Measurements from ENCODE around the gene STARD3NL. TPM values are rescaled to one million over a fixed set of nuclear protein-coding genes. Genes with fewer than 3 reads are reported as not detected.
A peak's percentile ranks its signal among the peaks of the same experiment; 100 is the strongest.

Gene STARD3NL
- total and polyA plus RNA-seq, 10 of the 15 experiments (the other 5 are each of a cell fraction or from before 2014, with no cell fraction given): 66.1 to 133 (median 85.7) TPM

DNA sequence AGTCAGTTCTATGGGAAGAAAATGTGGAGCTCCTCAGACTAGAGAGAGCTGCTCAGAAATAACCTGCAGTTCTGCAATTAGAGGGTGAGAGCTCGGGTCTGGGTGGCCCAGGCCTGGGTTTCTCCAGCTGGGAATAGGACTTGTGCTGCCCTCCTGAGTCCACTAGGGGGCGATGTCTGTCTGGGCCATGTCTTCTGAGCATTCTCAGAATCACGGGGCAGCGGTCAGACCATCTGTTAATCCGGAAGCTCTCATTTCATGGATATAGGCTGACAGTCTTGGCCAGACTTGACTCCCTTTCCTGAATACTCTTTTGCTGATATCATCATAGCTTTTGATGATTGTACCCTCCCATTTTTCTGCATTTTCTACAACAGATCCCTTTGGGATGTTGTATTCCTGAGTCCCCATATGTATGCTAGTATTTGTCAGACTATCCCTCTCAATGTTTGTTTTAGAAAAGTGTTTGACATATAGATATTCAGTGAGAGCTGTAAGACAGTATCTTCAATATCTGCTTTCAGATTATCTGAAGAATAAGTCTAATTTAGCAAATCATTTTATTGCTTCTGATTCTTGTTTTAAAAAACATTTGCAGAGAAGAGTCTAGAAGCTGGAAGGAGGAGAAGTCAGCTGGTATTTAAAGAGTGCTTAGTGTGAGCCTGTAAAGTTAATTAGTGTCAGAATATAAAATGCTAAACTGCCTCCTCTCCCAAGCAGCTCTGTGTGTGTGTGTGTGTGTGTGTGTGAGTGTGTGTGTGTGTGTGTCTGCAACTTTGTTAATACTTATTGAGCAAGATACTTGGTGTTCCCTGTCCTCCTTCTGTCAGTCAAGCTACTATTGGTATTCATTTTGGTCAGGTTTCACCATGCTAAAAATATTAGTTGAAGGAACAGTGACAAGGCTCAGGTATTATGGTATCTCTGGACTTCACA is 38.0 kb downstream of the STARD3NL start (continued):
- TF ChIP-seq SRF (IDR thresholded peaks at IDR 0.05; ENCODE audit: low read depth in 2 of 2, low read length in 2 of 2): 0 out of 4 replicates have a peak, but pooled peaks of 1 of the 2 experiments have one; percentile 49
- no peak for TF ChIP-seq RELB (IDR thresholded peaks at IDR 0.05; ENCODE audit: low read depth)
- TF ChIP-seq NFYA (IDR thresholded peaks at IDR 0.05; ENCODE audit: borderline replicate concordance, low read depth, low read length): no peak
- TF ChIP-seq SUPT20H (IDR thresholded peaks at IDR 0.05; ENCODE audit: borderline replicate concordance, control insufficient read depth, low read depth, low read length): no peak
- TF ChIP-seq SREBF2 (IDR thresholded peaks at IDR 0.05; ENCODE audit: low read length): no peak
- TF ChIP-seq TCF3 (IDR thresholded peaks at IDR 0.05; ENCODE audit: borderline replicate concordance, insufficient read depth, low read depth, low read length): peak; percentile 93; the same call in 1 of the 2 replicates
- no peak for TF ChIP-seq EGR1 (IDR thresholded peaks at IDR 0.05; ENCODE audit: borderline replicate concordance in 1 of 2, low read depth in 2 of 2, low read length in 2 of 2)
- no peak for TF ChIP-seq CEBPB (IDR thresholded peaks at IDR 0.05; ENCODE audit: borderline replicate concordance in 1 of 2, low read depth in 2 of 2, low read length in 2 of 2)
- no peak for TF ChIP-seq HDAC2 (IDR thresholded peaks at IDR 0.05)
- peak; percentile 69; the same call in 1 of the 2 replicates for TF ChIP-seq PAX5 (IDR thresholded peaks at IDR 0.05; ENCODE audit: borderline replicate concordance, low read depth, low read length)
- no peak for TF ChIP-seq PML (IDR thresholded peaks at IDR 0.05; ENCODE audit: low read length)
- no peak for TF ChIP-seq MYB (IDR thresholded peaks at IDR 0.05; ENCODE audit: borderline replicate concordance, low read depth, low read length)
- TF ChIP-seq NBN (IDR thresholded peaks at IDR 0.05): no peak
- no peak for TF ChIP-seq HDAC6 (IDR thresholded peaks at IDR 0.05; ENCODE audit: unreplicated experiment)
- no peak for TF ChIP-seq ZNF687 (IDR thresholded peaks at IDR 0.05)
- no peak for TF ChIP-seq TBL1XR1 (IDR thresholded peaks at IDR 0.05; ENCODE audit: low read depth, low read length)
- no peak for TF ChIP-seq NR2F1 (conservative IDR thresholded peaks at IDR 0.05)
- TF ChIP-seq HDGF (IDR thresholded peaks at IDR 0.05): no peak
- no peak for TF ChIP-seq ZNF384 (IDR thresholded peaks at IDR 0.05; ENCODE audit: borderline replicate concordance, low read depth, low read length)
- TF ChIP-seq NR2C2 (IDR thresholded peaks at IDR 0.05; ENCODE audit: borderline replicate concordance, control insufficient read depth, insufficient read length, low read depth): no peak
- TF ChIP-seq MTA3 (IDR thresholded peaks at IDR 0.05; ENCODE audit: borderline replicate concordance, low read length): no peak
- TF ChIP-seq, protein P1, sequence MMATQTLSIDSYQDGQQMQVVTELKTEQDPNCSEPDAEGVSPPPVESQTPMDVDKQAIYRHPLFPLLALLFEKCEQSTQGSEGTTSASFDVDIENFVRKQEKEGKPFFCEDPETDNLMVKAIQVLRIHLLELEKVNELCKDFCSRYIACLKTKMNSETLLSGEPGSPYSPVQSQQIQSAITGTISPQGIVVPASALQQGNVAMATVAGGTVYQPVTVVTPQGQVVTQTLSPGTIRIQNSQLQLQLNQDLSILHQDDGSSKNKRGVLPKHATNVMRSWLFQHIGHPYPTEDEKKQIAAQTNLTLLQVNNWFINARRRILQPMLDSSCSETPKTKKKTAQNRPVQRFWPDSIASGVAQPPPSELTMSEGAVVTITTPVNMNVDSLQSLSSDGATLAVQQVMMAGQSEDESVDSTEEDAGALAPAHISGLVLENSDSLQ (IDR thresholded peaks at IDR 0.05): no peak
- no peak for TF ChIP-seq MTA2 (IDR thresholded peaks at IDR 0.05; ENCODE audit: low read depth)
